HCEC 1CT (cell line): ENCODE data around the gene LACC1.

Experiments used
- DNase-seq: peaks from one replicate; pipeline ENCODE4 v3.0.0-alpha.2; 2017

Gene LACC1

GRCh38 chr13:43879755-43880181 lies at the start of gene LACC1:
Gene LACC1, plus strand, starts transcription at chr13:43879904. Its CDS starts 1,082 bp downstream, at chr13:43880986.
- DNase-seq, result no peak

DNA sequence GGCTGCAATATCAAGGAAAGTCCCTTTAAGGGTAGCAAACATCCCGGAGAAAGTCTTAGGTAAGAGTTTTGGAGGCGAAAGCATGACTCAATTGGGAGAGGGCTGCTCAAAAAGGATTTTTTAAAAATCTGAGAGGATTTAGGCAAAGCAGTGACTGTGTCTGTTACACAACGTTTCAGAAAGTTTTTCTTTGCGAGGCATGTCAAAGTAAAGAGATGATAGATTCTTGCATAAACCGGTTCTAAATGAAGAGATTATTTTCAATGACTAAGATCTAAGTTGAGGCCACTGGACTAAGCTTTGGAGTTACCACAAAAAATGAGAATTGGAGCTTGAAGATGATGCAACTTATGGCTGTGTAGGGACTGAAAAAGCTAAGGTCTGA lies 49.2 kb upstream of the LACC1 start:
- peak; percentile 93 for DNase-seq

GRCh38 chr13:43831088-43831487 lies 48.6 kb upstream of the LACC1 start:
- peak; percentile 73 for DNase-seq

- DNase-seq, result no peak
These were observed 44.0 kb upstream of the LACC1 start for GRCh38 chr13:43835701-43836100.

GRCh38 chr13:43838909-43839308 lies 40.8 kb upstream of the LACC1 start:
- no peak for DNase-seq

DNA sequence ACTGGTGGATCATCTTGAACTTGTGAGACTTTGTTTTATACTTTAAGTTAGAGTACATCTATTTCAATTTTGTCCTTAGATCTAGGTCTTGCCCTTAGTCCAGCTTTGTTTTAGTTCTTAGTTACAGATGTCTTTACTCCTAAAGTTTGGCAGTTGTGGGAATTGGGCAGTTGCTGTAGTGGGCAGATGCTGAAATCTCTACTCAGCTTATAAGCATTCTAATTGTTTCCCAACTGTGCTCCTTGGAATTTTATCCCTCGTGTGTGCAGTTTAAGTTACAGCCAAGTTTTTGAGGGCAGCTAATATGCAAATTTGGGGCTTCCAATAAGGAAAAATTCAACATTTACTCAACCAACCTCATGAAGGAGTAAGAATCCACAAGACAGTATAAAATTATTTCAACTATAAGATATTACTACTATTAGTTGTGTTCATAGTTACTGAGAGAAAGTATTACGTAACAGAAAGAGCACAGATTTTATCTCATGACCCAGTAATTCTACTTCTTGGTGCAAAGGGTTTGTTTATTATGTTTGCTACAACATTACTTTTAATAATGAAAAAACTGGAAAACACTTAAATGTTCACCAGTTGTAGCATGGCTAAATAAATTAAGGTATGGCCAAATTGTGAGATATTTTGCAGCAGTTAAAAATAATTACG lies 33.1 kb upstream of the LACC1 start:
- DNase-seq, result peak; percentile 59

DNA sequence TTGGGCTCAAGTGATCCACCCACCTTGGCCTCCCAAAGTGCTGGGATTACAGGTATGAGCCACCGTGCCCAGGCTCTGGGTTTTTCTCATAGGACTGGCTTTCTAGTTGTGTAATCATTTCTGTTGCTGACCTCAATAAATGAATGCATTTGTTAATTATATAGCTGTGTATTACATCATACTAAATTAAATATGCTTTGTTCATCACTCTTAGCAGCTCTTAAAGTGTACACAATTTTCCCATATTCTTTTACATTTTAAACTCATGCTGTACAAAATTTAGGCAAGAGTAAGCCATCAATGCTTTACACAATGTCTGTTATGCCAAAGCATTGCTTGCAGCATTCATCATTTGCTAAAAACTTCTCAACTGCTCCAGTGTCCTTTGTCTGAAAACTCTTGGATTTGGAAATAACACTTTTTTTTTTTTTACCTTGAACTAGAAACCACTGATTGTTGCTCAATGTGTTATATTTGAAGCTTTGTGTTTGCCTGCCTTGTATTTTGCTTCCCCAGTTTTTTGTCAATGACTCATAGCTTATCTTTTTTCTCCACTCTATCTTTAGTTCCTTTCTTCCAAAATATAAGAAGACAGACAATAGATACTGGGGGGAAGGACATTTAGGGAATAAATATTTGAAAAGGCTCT lies 31.6 kb upstream of the LACC1 start:
- DNase-seq, result peak; percentile 73

DNA sequence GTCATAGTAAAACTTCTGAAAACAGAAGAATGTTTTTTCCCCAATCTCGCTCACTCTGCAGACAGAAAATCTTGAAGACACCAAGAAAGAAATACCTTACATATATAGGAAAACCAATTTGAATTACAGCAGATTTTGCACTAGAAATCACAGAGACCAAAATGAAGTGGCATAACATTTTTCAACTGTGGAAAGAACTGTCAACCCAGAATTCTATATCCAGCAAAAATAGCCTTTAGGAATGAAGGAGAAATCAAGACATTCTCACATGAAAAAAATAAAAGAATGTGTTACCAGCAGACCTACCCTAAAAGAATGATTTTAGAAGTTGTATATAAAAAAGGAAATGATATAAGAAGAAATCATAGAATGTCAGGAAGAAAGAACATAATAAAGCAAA lies 28.8 kb upstream of the LACC1 start:
- no peak for DNase-seq

DNA sequence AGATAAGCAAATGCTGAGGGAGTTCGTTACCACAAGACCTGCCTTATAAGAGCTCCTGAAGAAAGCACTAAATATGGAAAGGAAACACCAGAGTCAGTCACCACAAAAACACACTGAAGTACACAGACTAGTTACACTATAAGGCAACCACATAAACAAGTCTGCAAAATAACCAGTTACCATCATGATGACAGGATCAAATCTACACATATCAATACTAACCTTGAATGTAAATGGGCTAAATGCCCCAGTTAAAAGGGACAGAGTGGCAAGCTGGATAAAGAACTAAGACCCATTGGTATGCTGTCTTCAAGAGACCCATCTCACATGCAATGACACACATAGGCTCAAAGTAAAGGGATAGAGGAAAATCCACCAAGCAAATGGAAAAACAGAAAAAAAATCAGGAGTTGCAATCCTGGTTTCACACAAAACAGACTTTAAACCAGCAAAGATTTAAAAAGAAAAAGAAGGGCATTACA lies 26.7 kb upstream of the LACC1 start:
- no peak for DNase-seq

- no peak for DNase-seq
These were observed 17.8 kb upstream of the LACC1 start for GRCh38 chr13:43861863-43862262.

- no peak for DNase-seq
These were observed 14.8 kb upstream of the LACC1 start for GRCh38 chr13:43864921-43865320.

DNA sequence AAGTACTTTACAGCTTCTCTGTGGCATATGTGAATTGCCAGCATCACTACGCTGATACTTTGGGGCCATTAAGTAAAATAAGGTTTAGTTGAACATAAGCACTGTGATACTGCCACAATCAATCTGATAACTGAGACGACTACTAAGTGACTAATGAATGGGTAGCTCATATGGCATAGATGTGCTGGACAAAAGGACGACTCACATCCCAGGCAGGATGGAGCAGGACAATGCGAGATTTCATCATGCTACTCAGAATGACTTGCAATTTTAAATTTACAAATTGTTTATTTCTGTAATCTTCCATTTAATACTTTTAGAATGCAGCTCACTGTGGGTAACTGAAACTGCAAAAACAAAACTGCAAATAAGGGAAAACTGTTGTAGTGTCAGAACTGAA lies 13.8 kb upstream of the LACC1 start:
- peak; percentile 64 for DNase-seq

DNA sequence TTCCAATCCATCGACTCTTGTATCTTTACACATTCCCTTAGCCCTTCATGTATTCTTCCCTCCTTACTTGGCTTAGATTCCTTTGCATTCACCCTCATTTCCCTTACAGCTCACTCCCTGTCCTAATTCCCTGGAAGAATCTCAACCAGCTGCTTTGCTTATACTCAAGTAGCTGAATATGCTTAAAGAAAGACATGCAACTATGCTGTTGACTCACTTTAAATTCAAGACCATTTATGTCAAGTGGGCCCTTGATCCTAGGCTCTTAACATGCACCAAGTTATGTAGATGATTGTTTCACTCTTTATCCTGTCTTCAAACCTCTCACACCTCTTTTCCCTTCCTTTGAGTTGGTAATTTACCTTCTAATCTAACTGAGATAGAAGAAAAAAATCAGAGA lies 7.5 kb upstream of the LACC1 start:
- no peak for DNase-seq

GRCh38 chr13:43874504-43875092 lies 5.1 kb upstream of the LACC1 start:
- peak; percentile 59 for DNase-seq

DNA sequence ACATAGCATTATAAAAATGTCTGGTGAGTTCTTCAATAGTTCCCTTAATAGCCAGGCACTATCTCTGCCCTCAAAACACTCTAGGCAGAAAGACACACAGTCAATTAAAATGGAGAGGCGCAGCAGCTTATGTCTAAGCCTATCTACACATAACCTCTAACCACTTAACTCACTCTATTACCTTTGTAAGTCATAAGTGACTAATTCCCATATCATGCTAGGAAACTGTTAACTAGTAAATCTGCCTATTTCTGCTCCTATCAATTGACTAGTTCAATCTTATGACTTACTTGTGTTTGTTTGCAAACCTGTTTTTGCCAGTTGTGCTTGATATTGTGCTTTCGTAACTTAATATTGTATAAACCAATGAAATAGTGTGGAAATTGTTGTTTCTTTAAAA lies 3.3 kb upstream of the LACC1 start:
- no peak for DNase-seq

GRCh38 chr13:43877326-43877725 lies 2.4 kb upstream of the LACC1 start:
- DNase-seq, result no peak

DNA sequence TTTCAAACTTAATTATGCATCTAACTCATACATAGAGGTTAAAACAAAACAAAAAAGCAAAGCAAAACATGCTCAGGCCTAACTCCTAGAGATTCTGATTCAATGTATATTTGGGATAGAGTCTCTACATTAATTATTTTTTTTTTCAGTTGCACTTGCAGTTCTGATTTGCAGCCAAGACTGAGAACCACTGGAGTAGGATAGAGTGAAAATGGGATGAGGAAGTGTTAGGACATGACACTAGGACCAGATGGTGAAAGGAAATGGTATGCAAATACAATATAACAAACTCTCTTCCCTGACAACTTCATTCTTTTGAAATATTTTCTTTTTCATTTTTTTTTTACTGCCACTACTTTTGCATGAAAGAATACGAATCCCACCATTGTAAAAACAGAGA lies 1.9 kb upstream of the LACC1 start:
- no peak for DNase-seq

- peak; percentile 84 for DNase-seq
These were observed 581 bp upstream of the LACC1 start, which contains the start of gene CCDC122 for GRCh38 chr13:43878892-43879754. Gene CCDC122, minus strand, starts transcription at chr13:43879740. Its CDS starts 10,364 bp downstream, at chr13:43869376.

- DNase-seq, result no peak
These were observed 631 bp downstream of the LACC1 start for GRCh38 chr13:43880214-43880855.

DNA sequence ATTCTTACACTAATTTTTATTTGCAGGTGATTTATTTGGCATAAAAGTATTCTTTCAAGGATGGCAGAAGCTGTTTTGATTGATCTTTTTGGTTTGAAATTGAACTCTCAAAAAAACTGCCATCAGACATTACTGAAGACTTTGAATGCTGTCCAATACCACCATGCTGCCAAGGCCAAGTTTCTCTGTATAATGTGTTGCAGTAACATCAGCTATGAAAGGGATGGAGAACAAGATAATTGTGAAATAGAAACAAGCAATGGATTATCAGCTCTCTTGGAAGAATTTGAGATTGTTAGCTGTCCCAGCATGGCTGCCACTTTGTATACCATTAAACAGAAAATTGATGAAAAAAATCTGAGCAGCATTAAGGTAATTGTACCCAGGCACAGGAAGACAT lies 1.2 kb downstream of the LACC1 start:
- DNase-seq, result no peak

DNA sequence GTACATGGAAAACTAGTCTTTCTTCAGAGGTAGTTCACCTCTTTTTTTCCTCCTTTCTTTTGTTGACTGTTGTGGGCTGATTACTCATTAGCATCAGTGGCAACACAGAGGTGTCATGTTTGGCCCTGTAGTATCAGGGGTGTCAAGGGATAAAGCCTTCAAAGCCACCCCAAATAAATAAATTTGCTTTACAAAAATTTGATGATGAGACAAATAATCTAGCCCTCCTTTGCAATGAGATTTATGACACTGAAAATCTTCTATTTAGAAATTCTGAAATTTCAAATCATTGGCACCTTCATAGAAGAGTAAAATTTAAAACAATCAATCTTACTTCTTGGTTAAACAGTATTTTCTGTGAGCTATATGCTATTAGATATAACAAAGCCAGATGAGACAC lies 1.9 kb downstream of the LACC1 start:
- DNase-seq, result no peak

DNA sequence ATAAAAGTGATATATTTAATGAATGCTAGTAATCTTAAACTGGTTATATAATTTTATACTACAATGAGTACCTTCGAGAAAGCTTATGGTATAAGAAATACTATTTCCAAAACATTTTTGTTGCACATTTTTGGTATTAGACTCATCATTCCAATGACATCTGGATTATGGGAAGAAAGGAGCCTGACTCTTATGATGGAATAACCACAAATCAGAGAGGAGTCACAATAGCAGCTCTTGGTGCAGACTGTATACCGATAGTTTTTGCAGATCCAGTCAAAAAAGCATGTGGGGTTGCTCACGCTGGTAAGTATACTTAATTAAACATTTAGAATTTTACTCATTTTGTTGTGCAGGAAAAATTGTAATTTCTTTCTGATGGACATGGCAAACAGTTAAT lies 3.9 kb downstream of the LACC1 start:
- DNase-seq, result no peak

DNA sequence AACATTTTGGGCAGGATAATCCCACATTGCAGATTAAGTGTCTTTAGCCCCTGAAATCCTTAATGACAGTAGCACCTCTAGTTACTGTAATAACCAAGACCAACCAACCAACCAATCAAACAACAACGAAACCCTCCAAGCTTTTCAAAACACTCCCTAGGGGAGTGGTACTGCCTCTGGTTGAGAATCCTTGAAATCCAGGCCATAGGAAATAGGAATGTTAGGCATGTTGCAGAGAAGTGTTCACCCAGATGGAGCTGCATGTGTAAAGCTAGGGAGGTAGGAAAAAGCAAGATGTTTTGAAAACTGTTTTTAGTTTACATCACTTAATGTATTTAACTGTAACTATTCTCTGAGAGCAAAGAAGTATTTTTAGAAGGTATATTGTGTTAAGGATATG lies 4.5 kb downstream of the LACC1 start:
- no peak for DNase-seq
